ENCODE measurements around the gene ZNF823. TPM values are rescaled to one million over a fixed set of nuclear protein-coding genes. Genes with fewer than 3 reads are reported as not detected.

Gene ZNF823
- total RNA-seq, 2 donors from 2014 or later = 2.6 to 4.0 TPM

GRCh38 chr19:11729586-11729985 lies 9.2 kb downstream of the ZNF823 start:
- Histone ChIP-seq H3K9me3 (no peaks in the 10 kb centered on the region), H3K36me3 (peaks cover 4% of the 10 kb centered on the region), H3K27ac (no peak overlapping the region), H3K4me3 (no peak overlapping the region), H3K4me1 (no peaks in the 10 kb centered on the region), H3K27me3 (no peaks in the 10 kb centered on the region)
- no peak for DNase-seq (ENCODE audit: low spot score)
- TF ChIP-seq CTCF (IDR thresholded peaks at IDR 0.05) = no peak

GRCh38 chr19:11722414-11722813 lies 16.3 kb downstream of the ZNF823 start:
- TF ChIP-seq CTCF (IDR thresholded peaks at IDR 0.05) = no peak
- Histone ChIP-seq H3K4me1 (no peaks in the 10 kb centered on the region), H3K36me3 (peaks cover 34% of the 10 kb centered on the region), H3K27ac (no peak overlapping the region), H3K27me3 (no peaks in the 10 kb centered on the region), H3K9me3 (peaks cover 8 to 21% of the 10 kb centered on the region in 2 donors), H3K4me3 (no peak overlapping the region)
- no peak for DNase-seq (ENCODE audit: low spot score)

- no peaks in the 10 kb centered on the region for H3K27me3 ChIP-seq
- no peak overlapping the region for H3K27ac ChIP-seq
- peaks cover 34% of the 10 kb centered on the region for H3K36me3 ChIP-seq
- TF ChIP-seq CTCF (IDR thresholded peaks at IDR 0.05) = no peak
- no peak for DNase-seq (ENCODE audit: low spot score)
- peaks cover 8 to 21% of the 10 kb centered on the region in 2 donors for H3K9me3 ChIP-seq
- no peak overlapping the region for H3K4me3 ChIP-seq
- no peaks in the 10 kb centered on the region for H3K4me1 ChIP-seq
Observed at GRCh38 chr19:11721681-11722080, 17.1 kb downstream of the ZNF823 start.

DNA sequence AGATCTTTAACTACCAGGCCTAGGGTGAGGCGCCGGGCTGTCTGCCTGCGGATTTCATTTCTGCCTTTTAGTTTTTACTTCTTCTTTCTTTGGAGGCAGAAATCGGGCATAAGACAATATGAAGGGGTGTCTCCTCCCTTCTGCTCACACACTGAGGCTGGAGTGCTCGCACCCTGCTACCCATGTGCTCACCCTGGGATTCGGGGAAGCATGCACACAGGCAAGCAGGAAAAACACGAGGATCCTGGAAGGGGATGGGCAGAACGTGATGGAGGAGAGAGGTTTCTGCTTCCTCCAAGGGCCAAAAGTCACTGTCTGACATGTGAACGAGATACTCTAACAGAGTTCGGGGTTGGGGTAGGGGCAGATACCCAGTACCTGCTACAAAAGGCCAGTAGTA lies 28.4 kb downstream of the ZNF823 start:
- TF ChIP-seq CTCF (IDR thresholded peaks at IDR 0.05) = no peak
- H3K27me3 ChIP-seq = no peaks in the 10 kb centered on the region
- no peaks in the 10 kb centered on the region for H3K4me1 ChIP-seq

GRCh38 chr19:11708457-11708856 lies 30.3 kb downstream of the ZNF823 start:
- Histone ChIP-seq H3K27ac (no peak overlapping the region), H3K36me3 (no peaks in the 10 kb centered on the region), H3K9me3 (no peaks in the 10 kb centered on the region), H3K4me1 (no peaks in the 10 kb centered on the region), H3K4me3 (no peak overlapping the region), H3K27me3 (no peaks in the 10 kb centered on the region)
- DNase-seq (ENCODE audit: low spot score) = no peak
- no peak for TF ChIP-seq CTCF (IDR thresholded peaks at IDR 0.05)

More for the DNA sequence above, 28.4 kb downstream of the ZNF823 start:
- Histone ChIP-seq H3K36me3 (no peaks in the 10 kb centered on the region), H3K27ac (no peak overlapping the region), H3K4me3 (no peak overlapping the region), H3K9me3 (no peaks in the 10 kb centered on the region)
- DNase-seq (ENCODE audit: low spot score) = no peak

- H3K9me3 ChIP-seq = no peaks in the 10 kb centered on the region
- H3K4me3 ChIP-seq = no peak overlapping the region
- no peak for DNase-seq (ENCODE audit: low spot score)
- H3K27me3 ChIP-seq = no peaks in the 10 kb centered on the region
- H3K27ac ChIP-seq = no peak overlapping the region
- no peak for TF ChIP-seq CTCF (IDR thresholded peaks at IDR 0.05)
- no peaks in the 10 kb centered on the region for H3K4me1 ChIP-seq
- no peaks in the 10 kb centered on the region for H3K36me3 ChIP-seq
Observed at GRCh38 chr19:11705474-11705873, 33.3 kb downstream of the ZNF823 start.

All from right atrium auricular region (tissue), 2 donors.